ENCODE data around the gene KIAA0753. TPM values are rescaled to one million over a fixed set of nuclear protein-coding genes. Genes with fewer than 3 reads are reported as not detected.
A peak's percentile ranks its signal among the peaks of the same experiment; 100 is the strongest.

The KIAA0753 gene
- total RNA-seq, 2 donors from 2014 or later: 6.9 to 13.5 TPM

DNA sequence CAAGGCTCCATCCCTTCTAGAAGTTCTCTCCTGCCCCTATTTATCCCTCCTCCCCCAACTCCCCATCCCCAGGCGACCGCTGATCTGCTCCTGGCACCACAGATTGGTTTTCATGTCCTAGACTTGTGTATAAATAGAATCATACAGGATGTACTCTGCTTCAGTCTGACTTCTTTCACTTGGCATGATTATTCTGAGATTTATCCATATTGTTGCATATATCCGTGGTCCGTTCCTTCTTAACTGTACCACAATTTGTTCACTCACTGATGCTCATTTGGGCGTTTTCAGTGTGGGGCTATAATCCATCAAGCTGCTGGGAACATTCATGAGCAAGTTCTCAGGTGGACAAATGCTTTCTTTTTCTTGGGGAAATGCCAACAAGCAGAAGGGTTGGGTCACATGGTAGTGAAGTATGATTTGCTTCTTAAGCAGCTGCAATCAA, 108.0 kb downstream of the KIAA0753 start:
- Histone ChIP-seq H3K4me3 (no peak overlapping the region), H3K36me3 (replicated peaks in 1 of 2; ENCODE audit: insufficient read depth in 1 of 2, low read depth in 2 of 2) (no peaks in the 10 kb centered on the region), H3K4me1 (no peaks in the 10 kb centered on the region), H3K27ac (no peak overlapping the region), H3K27me3 (no peaks in the 10 kb centered on the region), H3K9me3 (no peaks in the 10 kb centered on the region)
- TF ChIP-seq, protein P1, sequence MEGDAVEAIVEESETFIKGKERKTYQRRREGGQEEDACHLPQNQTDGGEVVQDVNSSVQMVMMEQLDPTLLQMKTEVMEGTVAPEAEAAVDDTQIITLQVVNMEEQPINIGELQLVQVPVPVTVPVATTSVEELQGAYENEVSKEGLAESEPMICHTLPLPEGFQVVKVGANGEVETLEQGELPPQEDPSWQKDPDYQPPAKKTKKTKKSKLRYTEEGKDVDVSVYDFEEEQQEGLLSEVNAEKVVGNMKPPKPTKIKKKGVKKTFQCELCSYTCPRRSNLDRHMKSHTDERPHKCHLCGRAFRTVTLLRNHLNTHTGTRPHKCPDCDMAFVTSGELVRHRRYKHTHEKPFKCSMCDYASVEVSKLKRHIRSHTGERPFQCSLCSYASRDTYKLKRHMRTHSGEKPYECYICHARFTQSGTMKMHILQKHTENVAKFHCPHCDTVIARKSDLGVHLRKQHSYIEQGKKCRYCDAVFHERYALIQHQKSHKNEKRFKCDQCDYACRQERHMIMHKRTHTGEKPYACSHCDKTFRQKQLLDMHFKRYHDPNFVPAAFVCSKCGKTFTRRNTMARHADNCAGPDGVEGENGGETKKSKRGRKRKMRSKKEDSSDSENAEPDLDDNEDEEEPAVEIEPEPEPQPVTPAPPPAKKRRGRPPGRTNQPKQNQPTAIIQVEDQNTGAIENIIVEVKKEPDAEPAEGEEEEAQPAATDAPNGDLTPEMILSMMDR (IDR thresholded peaks at IDR 0.05): no peak
- no peak for TF ChIP-seq POLR2A (IDR thresholded peaks at IDR 0.05)
- ATAC-seq (no peak), DNase-seq (no peak)
- intact Hi-C loops (cut with DNase I): no loop called here
- WGBS, 2 donors: 68 to 85% methylated on average over 5 of the region's 5 CpGs

DNA sequence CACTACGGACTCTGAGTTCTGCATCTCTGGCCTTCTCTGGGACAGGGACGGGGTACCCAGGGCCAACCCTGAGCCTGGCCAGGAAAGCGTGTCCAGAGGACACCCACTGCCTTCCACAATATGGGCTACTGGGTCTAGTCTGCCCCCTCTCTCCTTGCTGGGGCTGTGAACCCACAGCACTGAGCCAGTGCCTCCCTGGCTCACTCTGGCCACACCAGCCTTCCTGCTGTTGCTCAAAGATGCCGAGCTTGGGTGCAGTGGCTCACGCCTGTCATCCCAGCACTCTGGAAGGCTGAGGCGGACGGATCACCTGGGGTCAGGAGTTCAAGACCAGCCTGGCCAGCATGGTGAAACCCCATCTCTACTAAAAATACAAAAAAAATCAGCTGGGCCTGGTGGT, 108.9 kb downstream of the KIAA0753 start:
- H3K4me3 ChIP-seq: no peak overlapping the region
- intact Hi-C loops (cut with DNase I): no loop called here
- no peaks in the 10 kb centered on the region for H3K9me3 ChIP-seq
- H3K4me1 ChIP-seq: no peaks in the 10 kb centered on the region
- no peaks in the 10 kb centered on the region for H3K27me3 ChIP-seq
- no peaks in the 10 kb centered on the region for H3K36me3 ChIP-seq (replicated peaks in 1 of 2; ENCODE audit: insufficient read depth in 1 of 2, low read depth in 2 of 2)
- DNase-seq (no peak), ATAC-seq (no peak)
- TF ChIP-seq POLR2A (IDR thresholded peaks at IDR 0.05): no peak
- TF ChIP-seq, protein P1 (IDR thresholded peaks at IDR 0.05): no peak
- no peak overlapping the region for H3K27ac ChIP-seq
- WGBS, 2 donors: 80 to 87% methylated on average over 7 of the region's 7 CpGs

DNA sequence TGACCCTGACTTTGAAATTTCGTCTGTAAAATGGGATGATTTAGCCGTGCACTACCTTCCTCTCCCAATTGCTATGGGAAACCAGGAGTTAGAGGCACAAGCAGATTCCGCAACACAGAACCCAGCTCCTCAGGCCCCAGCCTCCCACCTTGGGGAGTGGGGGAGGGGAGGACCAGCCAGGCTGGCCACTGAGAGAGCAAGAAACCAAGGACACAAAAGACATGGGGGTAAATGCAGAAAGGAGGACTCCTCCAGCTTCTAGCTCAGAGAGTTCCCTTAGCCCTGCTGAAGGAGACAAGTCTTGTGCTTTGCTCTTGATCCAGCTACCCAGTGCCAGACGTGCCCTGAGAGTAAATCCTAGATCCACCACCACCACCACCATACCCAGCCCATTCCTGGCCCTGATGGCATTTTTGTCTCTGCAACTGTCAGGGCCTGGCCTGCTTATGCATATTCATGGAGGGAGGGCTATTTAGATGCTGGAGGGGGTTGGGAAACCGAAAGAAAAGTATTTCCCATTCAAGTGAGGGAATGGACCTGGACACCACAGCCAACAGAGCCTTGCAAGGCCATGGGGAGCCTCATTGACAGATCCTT, 110.1 kb downstream of the KIAA0753 start:
- no peak for DNase-seq
- Histone ChIP-seq H3K4me3 (no peak overlapping the region), H3K27me3 (no peaks in the 10 kb centered on the region), H3K4me1 (no peaks in the 10 kb centered on the region), H3K9me3 (no peaks in the 10 kb centered on the region), H3K36me3 (replicated peaks in 1 of 2; ENCODE audit: insufficient read depth in 1 of 2, low read depth in 2 of 2) (no peaks in the 10 kb centered on the region), H3K27ac (no peak overlapping the region)
- 87 to 89% methylated on average over 4 to 5 of the region's 5 CpGs for WGBS, 2 donors
- TF ChIP-seq, protein P1 (IDR thresholded peaks at IDR 0.05): no peak
- TF ChIP-seq POLR2A (IDR thresholded peaks at IDR 0.05): no peak
- ATAC-seq: no peak
- intact Hi-C loops (cut with DNase I): no loop called here

DNA sequence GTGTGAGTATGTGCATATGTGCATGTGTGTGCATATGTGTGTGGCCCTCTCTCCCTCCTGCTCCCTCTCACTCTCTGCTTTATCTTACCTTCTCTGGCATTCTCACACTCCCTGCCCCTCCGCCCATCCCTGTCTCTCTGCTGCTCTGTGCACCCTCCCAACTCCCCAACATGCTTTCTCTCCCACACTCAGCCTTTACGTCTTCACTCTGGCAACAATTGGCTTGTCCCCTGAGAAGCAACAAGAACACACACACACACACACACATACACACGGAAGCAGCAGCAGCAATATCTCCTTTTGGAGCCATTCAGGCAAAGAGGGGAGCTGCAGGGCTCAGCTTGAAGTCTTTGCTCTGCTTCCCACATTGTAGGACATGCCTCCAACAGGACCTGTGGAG, 112.0 kb downstream of the KIAA0753 start:
- no peak for ATAC-seq
- 54 to 80% methylated on average over 3 of the region's 3 CpGs for WGBS, 2 donors

More for the DNA sequence above, 112.0 kb downstream of the KIAA0753 start:
- no peak for TF ChIP-seq POLR2A (IDR thresholded peaks at IDR 0.05)
- Histone ChIP-seq H3K4me1 (no peaks in the 10 kb centered on the region), H3K36me3 (replicated peaks in 1 of 2; ENCODE audit: insufficient read depth in 1 of 2, low read depth in 2 of 2) (no peaks in the 10 kb centered on the region), H3K27ac (no peak overlapping the region), H3K9me3 (no peaks in the 10 kb centered on the region), H3K4me3 (no peak overlapping the region), H3K27me3 (no peaks in the 10 kb centered on the region)
- no peak for DNase-seq
- intact Hi-C loops (cut with DNase I): no loop called here

Small RNA genes within 50 kb of the gene (microRNA-seq; reads per million reads assigned to microRNA genes)
- gene MIR4520-1 (ENCODE audit: borderline number of aligned reads in 2 of 2, borderline replicate concordance in 2 of 2) (0 reads per million in 2 donors), gene MIR4520-2 (ENCODE audit: borderline number of aligned reads in 2 of 2, borderline replicate concordance in 2 of 2) (0 reads per million in 2 donors)

Small RNA genes within 50 kb of the gene (small RNA-seq; reads per million reads assigned to genes)
- gene MIR4520-1 (not detected), gene RNA5SP435 (1.1 reads per million, percentile 45 among the genes with 10 or more reads in this experiment)

Other genes starting within 250 kb of the KIAA0753 start
- gene AIPL1, start 205.6 kb downstream of the KIAA0753 start, total RNA-seq: not detected
- not detected for gene PIMREG, start 196.3 kb downstream of the KIAA0753 start, total RNA-seq
- gene PITPNM3, start 84.2 kb downstream of the KIAA0753 start, total RNA-seq: 1 to 10 TPM; 1.3 to 3.4 TPM
- gene TXNDC17, start 349 bp upstream of the KIAA0753 start, total RNA-seq: 10 to 100 TPM; 17.1 to 37.6 TPM
- 1 to 10 TPM; 6.2 to 9.9 TPM for gene MED31, start 10.9 kb upstream of the KIAA0753 start, total RNA-seq
- gene C17orf100, start 11.1 kb upstream of the KIAA0753 start, total RNA-seq: 1 to 10 TPM; 3.3 to 6.2 TPM
- not detected for gene SLC13A5, start 72.7 kb upstream of the KIAA0753 start, total RNA-seq
- gene XAF1, start 115.3 kb upstream of the KIAA0753 start, total RNA-seq: 1 to 10 TPM; 4.2 to 4.6 TPM
- gene FBXO39, start 135.5 kb upstream of the KIAA0753 start, total RNA-seq: not detected
- gene TEKT1, start 191.0 kb upstream of the KIAA0753 start, total RNA-seq: not detected